Activated T-helper 1 cell treated with anti-CD3 and anti-CD28 coated beads, Interleukin-12 subunit alpha, Interleukin-12 subunit beta, Interleukin-2, Interleukin-4 antibody, amounts not matched to agents 30 ng/mL and 10 ng/mL and 1 ng/mL, durations not matched to agents 14 hours and 24 hours and 36 hours (primary cell): ENCODE measurements around the gene OSBPL9. TPM values are rescaled to one million over a fixed set of nuclear protein-coding genes. Genes with fewer than 3 reads are reported as not detected.

Experiments
- DNase-seq: peaks from one replicate; pipeline ENCODE4 v3.0.0; 2021; ENCODE audit warnings: low spot score
- H3K27ac Mint-ChIP-seq: one replicate; pipeline ENCODE4 v1.8.0; 2021; ENCODE audit warnings: mild to moderate bottlenecking, mixed read lengths
- H3K27me3 Mint-ChIP-seq: one replicate; pipeline ENCODE4 v1.8.0; 2022; ENCODE audit warnings: mild to moderate bottlenecking, moderate library complexity, mixed read lengths; ENCODE audit not compliant: insufficient read depth
- H3K36me3 Mint-ChIP-seq: one replicate; pipeline ENCODE4 v1.8.0; 2021; ENCODE audit warnings: low read depth, mixed read lengths
- H3K4me1 Mint-ChIP-seq: one replicate; pipeline ENCODE4 v1.8.0; 2021; ENCODE audit warnings: low read depth, mixed read lengths
- H3K4me3 Mint-ChIP-seq: one replicate; pipeline ENCODE4 v1.8.0; 2021; ENCODE audit warnings: mild to moderate bottlenecking, moderate library complexity, mixed read lengths
- H3K9me3 Mint-ChIP-seq: one replicate; pipeline ENCODE4 v1.8.0; 2021; ENCODE audit warnings: mixed read lengths
- intact Hi-C: fragments of 100-400 bp; cut with micrococcal nuclease; formaldehyde crosslinking; loops from one replicate; pipeline ENCODE4 v1.15.1; 2024
- total RNA-seq: library from RNA; stranded (reverse); gene quantifications from 2 replicates; pipeline ENCODE4 v1.2.3, GENCODE V29; 2022

The OSBPL9 gene
- total RNA-seq, 1 donor from 2014 or later = 48.1 TPM

DNA sequence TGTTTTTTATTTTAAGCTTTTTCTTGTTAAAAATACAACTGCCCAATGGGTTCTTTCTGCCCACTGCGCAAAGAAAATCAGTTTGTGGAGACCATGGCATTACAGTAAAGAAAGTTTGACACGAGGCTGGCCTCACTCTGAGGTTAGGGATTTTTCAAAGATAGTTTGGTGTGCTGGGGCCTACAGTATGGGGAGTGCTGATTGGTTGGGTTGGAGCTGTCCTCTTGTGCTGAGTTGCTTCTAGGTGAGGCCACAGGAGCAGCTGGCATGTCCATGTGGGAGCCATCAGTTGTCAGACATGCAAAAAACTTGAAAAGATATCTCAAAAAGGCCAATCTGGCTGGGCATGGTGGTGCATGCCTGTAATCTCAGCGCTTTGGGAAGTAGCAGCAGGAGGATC, 14.0 kb downstream of the OSBPL9 start:
- intact Hi-C loops = no loop called here
- Mint-ChIP-seq H3K27ac (no peak overlapping the region), H3K27me3 (no peaks in the 10 kb centered on the region), H3K4me1 (peaks cover 5% of the 10 kb centered on the region), H3K36me3 (no peaks in the 10 kb centered on the region), H3K4me3 (no peak overlapping the region), H3K9me3 (no peaks in the 10 kb centered on the region)
- DNase-seq = no peak

GRCh38 chr1:51631747-51632146, 14.9 kb downstream of the OSBPL9 start:
- no peaks in the 10 kb centered on the region for H3K27me3 Mint-ChIP-seq
- H3K27ac Mint-ChIP-seq = no peak overlapping the region
- no peaks in the 10 kb centered on the region for H3K9me3 Mint-ChIP-seq
- H3K4me1 Mint-ChIP-seq = peaks cover 5% of the 10 kb centered on the region
- no peaks in the 10 kb centered on the region for H3K36me3 Mint-ChIP-seq
- DNase-seq = no peak
- intact Hi-C loops = no loop called here
- no peak overlapping the region for H3K4me3 Mint-ChIP-seq

DNA sequence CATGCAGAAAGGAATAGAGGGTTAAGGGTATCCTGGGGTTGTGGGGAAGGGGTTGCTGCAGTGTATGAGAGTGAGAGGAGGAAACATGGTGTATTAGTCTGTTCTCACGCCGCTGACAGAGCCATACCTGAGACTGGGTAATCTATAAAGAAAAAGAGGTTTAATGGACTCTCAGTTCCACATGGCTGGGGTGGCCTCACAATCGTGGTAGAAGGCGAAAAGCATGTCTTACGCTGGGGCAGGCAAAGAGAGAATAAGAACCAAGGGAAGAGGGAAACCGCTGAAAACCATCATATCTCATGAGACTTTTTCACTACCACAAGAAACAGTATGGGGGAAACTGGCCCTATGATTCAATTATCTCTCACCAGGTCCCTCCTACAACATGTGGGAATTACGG, 17.7 kb downstream of the OSBPL9 start:
- Mint-ChIP-seq H3K4me1 (peaks cover 9% of the 10 kb centered on the region), H3K27me3 (no peaks in the 10 kb centered on the region), H3K36me3 (no peaks in the 10 kb centered on the region), H3K4me3 (no peak overlapping the region), H3K9me3 (no peaks in the 10 kb centered on the region), H3K27ac (no peak overlapping the region)
- DNase-seq = no peak
- intact Hi-C loops = no loop called here

GRCh38 chr1:51635615-51636014, 18.7 kb downstream of the OSBPL9 start:
- H3K36me3 Mint-ChIP-seq = no peaks in the 10 kb centered on the region
- no peaks in the 10 kb centered on the region for H3K27me3 Mint-ChIP-seq
- no peaks in the 10 kb centered on the region for H3K9me3 Mint-ChIP-seq
- no peak for DNase-seq
- H3K4me1 Mint-ChIP-seq = peaks cover 4% of the 10 kb centered on the region
- intact Hi-C loops = no loop called here
- H3K27ac Mint-ChIP-seq = no peak overlapping the region
- H3K4me3 Mint-ChIP-seq = no peak overlapping the region

DNA sequence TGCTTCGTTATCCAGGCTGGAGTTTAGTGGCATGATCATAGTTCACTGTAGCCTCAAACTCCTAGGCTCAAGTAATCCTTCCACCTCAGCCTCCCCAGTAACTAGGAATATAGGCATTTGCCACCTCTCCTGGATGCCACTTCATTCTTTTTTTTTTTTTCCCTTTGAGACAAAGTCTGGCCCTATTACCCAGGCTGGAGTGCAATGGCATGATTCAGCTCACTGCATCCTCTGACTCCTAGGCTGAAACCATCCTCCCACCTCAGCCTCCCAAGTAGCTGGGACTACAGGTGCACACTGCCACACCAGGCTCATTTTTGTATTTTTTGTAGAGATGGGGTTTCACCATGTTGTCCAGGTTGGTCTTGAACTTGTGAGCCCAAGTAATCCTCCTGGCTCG, 19.3 kb downstream of the OSBPL9 start:
- Mint-ChIP-seq H3K4me1 (peaks cover 4% of the 10 kb centered on the region), H3K27me3 (no peaks in the 10 kb centered on the region), H3K4me3 (no peak overlapping the region), H3K36me3 (no peaks in the 10 kb centered on the region), H3K9me3 (no peaks in the 10 kb centered on the region), H3K27ac (no peak overlapping the region)
- DNase-seq = no peak
- intact Hi-C loops = no loop called here

DNA sequence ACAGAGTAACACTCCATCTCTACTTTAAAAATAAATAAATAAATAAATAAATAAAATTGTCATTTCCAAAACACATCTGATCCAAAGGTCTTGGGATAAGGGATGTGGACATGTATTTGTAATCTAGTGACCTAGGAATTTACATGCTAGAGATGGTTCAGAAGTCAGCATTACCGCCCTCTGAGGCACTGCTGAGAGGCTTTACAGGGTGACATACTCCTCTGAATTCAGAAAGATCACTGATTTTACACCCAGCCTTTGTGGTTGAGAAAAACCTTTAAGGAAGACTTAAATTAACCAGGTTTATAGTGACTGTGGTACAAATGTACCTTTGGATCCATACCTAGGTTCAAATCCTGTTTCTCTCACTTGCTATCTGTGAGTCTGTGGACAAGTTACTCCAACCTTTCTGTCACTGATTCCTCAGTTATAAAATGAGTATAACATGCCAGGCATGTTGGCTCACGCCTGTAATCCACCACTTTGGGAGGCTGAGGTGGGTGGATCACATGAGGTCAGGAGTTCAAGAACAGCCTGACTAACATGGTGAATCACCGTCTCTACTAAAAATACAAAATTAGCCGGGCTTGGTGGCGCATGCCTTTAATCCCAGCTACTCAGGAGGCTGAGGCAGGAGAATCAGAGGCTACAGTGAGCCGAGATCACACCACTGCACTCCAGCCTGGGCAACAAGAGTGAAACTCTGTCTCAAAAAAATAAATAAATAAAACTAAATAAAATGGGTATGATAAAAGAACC, 20.1 kb downstream of the OSBPL9 start:
- intact Hi-C loops = no loop called here
- Mint-ChIP-seq H3K4me1 (peaks cover 4% of the 10 kb centered on the region), H3K36me3 (no peaks in the 10 kb centered on the region), H3K9me3 (no peaks in the 10 kb centered on the region), H3K4me3 (no peak overlapping the region), H3K27ac (no peak overlapping the region), H3K27me3 (no peaks in the 10 kb centered on the region)
- no peak for DNase-seq

- no peak overlapping the region for H3K27ac Mint-ChIP-seq
Observed at GRCh38 chr1:51638350-51638749, 21.5 kb downstream of the OSBPL9 start.

DNA sequence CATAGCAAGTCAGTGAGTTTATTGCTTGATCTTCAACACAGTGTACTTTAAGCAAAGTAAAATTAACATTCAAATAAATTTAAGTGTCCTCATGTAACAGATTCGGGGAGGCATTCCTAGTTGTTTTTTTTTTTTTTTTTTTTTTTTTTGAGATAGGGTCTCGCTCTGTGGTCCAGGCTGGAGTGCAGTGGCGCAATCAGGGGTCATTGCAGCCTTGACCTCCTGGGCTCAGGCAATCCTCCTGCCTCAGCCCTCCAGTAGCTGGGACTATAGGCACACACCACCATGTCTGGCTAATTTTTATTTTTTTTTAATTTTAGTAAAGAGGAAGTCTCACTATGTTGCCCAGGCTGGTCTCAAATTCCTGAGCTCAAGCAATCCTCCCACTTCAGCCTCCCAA, 22.8 kb downstream of the OSBPL9 start:
- Mint-ChIP-seq H3K36me3 (no peaks in the 10 kb centered on the region), H3K27me3 (peaks cover 2% of the 10 kb centered on the region), H3K4me1 (peaks cover 4% of the 10 kb centered on the region), H3K4me3 (no peak overlapping the region), H3K9me3 (no peaks in the 10 kb centered on the region), H3K27ac (no peak overlapping the region)
- DNase-seq = no peak
- intact Hi-C loops = no loop called here

More at GRCh38 chr1:51638350-51638749, 21.5 kb downstream of the OSBPL9 start:
- no peak for DNase-seq
- intact Hi-C loops = no loop called here
- Mint-ChIP-seq H3K9me3 (no peaks in the 10 kb centered on the region), H3K4me3 (no peak overlapping the region), H3K27me3 (no peaks in the 10 kb centered on the region), H3K36me3 (no peaks in the 10 kb centered on the region), H3K4me1 (peaks cover 4% of the 10 kb centered on the region)

GRCh38 chr1:51641096-51641495, 24.2 kb downstream of the OSBPL9 start:
- no peak for DNase-seq
- H3K27ac Mint-ChIP-seq = no peak overlapping the region
- intact Hi-C loops = no loop called here
- H3K4me3 Mint-ChIP-seq = no peak overlapping the region
- peaks cover 4% of the 10 kb centered on the region for H3K4me1 Mint-ChIP-seq
- no peaks in the 10 kb centered on the region for H3K36me3 Mint-ChIP-seq
- H3K9me3 Mint-ChIP-seq = no peaks in the 10 kb centered on the region
- peaks cover 2% of the 10 kb centered on the region for H3K27me3 Mint-ChIP-seq

DNA sequence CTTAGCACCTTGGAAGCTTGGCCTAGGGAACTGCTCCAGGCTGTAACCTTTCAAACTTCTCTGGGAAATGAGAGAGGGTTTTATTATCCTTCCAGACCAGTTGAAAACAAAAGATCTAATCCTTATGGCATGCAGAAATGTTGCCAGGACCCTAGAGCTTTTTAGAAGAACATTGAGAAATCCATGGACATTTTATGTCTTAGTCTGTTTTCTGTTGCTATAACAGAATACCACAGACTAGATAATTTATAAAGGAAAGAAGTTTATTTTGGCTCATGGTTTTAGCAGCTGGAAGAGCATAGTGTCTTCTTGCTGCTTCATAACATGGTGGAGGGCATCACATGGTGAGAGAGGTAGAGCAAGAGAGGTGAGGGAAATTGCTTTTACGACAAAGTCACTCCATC, 25.8 kb downstream of the OSBPL9 start:
- H3K36me3 Mint-ChIP-seq = no peaks in the 10 kb centered on the region
- intact Hi-C loops = no loop called here
- H3K9me3 Mint-ChIP-seq = no peaks in the 10 kb centered on the region

GRCh38 chr1:51643362-51643761, 26.5 kb downstream of the OSBPL9 start:
- DNase-seq = no peak
- Mint-ChIP-seq H3K9me3 (no peaks in the 10 kb centered on the region), H3K4me3 (no peak overlapping the region), H3K27me3 (peaks cover 2% of the 10 kb centered on the region), H3K27ac (no peak overlapping the region), H3K4me1 (peaks cover 4% of the 10 kb centered on the region), H3K36me3 (no peaks in the 10 kb centered on the region)
- intact Hi-C loops = no loop called here

More for the DNA sequence above, 25.8 kb downstream of the OSBPL9 start:
- DNase-seq = no peak
- Mint-ChIP-seq H3K4me1 (peaks cover 4% of the 10 kb centered on the region), H3K27me3 (peaks cover 2% of the 10 kb centered on the region), H3K27ac (no peak overlapping the region), H3K4me3 (no peak overlapping the region)

- Mint-ChIP-seq H3K9me3 (no peaks in the 10 kb centered on the region), H3K36me3 (no peaks in the 10 kb centered on the region), H3K4me3 (no peak overlapping the region), H3K4me1 (peaks cover 3% of the 10 kb centered on the region), H3K27me3 (peaks cover 2% of the 10 kb centered on the region), H3K27ac (no peak overlapping the region)
- no peak for DNase-seq
- intact Hi-C loops = no loop called here
Observed at GRCh38 chr1:51644020-51644419, 27.1 kb downstream of the OSBPL9 start.

DNA sequence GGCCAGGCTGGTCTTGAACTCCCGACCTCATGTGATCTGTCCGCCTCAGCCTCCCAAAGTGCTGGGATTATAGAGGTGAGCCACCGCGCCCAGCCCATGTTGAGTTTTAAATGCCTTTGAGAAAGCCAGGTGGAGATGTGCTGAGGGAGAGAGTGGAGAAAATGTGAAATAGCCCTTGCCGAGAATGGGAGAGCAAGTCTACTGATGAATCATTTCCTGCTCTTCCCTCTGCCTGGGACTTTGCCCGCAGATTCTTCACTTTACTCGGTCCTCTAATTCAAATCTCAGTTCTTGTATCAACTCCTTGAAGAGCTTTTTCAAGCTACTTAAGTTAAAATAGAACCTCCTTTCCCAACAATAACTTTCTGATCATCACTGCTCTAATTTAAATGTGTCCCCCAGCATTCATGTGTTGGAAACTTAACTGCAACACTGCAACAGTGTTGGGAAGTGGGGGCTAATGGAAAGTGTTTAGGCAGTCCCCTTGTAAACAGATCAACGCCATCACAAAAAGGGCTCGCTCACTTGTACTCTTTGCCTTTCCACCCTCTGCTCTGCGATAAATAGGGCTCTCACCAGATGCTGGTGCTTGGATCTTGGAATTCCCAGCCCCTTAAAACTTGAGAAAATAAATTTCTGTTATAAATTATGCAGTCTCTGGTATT, 27.8 kb downstream of the OSBPL9 start:
- no peak for DNase-seq
- Mint-ChIP-seq H3K9me3 (no peaks in the 10 kb centered on the region), H3K4me1 (no peaks in the 10 kb centered on the region), H3K4me3 (no peak overlapping the region), H3K27ac (no peak overlapping the region), H3K27me3 (peaks cover 2% of the 10 kb centered on the region), H3K36me3 (no peaks in the 10 kb centered on the region)
- intact Hi-C loops = no loop called here
